A549 treated with DMSO at 1 μM for 4 hours (cell line): ENCODE data around the gene TRIM38. TPM values are rescaled to one million over a fixed set of nuclear protein-coding genes. Genes with fewer than 3 reads are reported as not detected.

Source experiments
- total RNA-seq: library from RNA; stranded (reverse); fragments of 200-300 nt; extraction: Qiagen RNA extraction; gene quantifications from 5 replicates; pipeline ENCODE4 v1.2.3, GENCODE V29; 2022; ENCODE audit warnings: low read depth

TRIM38 gene
- 1.8 to 2.1 TPM (median 2.0 TPM) in 5 replicates for total RNA-seq

GRCh38 chr6:25962149-25963127 lies at the start of gene TRIM38:
TRIM38 (plus strand) TSS chr6:25962802; CDS start chr6:25966523, 3,721 bp downstream.

GRCh38 chr6:25930532-25931410 lies 31.8 kb upstream of the TRIM38 start, which contains the start of gene SLC17A2:
SLC17A2 (minus strand) TSS chr6:25930691; CDS start chr6:25925796, 4,895 bp downstream.

Other genes with a start within 250 kb of the TRIM38 start
- gene SLC17A4, start 208.1 kb upstream of the TRIM38 start, total RNA-seq, result not detected in 5 replicates
- gene SLC17A1, start 130.8 kb upstream of the TRIM38 start, total RNA-seq, result 0.06 TPM in 2 of 5 replicates, not detected in the others
- gene SLC17A3, start 88.6 kb upstream of the TRIM38 start, total RNA-seq, result 0.80 to 1.4 TPM (median 0.93 TPM) in 5 replicates
- not detected in 5 replicates for gene SLC17A2, start 32.1 kb upstream of the TRIM38 start, total RNA-seq
- gene HFE, start 124.6 kb downstream of the TRIM38 start, total RNA-seq, result 11.1 to 16.0 TPM (median 13.9 TPM) in 5 replicates